GM21529 (cell line): ENCODE measurements around the gene CBL.

Experiments
- ATAC-seq: cut with Tn5 transposase; IDR thresholded peaks from one replicate; pipeline ENCODE4 v1.9.1; 2021; ENCODE audit not compliant: unreplicated experiment

The CBL gene

GRCh38 chr11:119342362-119343130 lies 136.4 kb downstream of the CBL start:
- no peak for ATAC-seq

DNA sequence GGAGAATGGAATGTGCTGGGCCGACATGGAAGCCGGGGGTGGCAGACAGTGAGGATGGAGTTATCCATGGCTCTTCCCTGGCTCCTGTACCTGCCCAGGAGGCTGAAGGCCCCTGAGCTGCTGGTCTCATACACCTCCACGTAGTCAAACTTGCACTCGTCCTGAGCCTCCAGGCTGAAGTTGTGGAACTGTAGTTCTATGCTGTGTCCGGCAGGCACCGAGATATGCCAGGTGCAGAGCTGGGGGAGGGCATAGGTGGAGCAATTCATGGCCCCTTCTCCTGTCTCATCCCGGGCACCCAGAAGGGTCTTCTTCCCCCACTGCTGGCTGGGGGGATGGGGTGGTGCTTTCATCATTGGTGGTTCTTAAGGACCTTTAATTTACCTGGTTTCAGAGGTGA lies 137.6 kb downstream of the CBL start:
- ATAC-seq, result no peak

DNA sequence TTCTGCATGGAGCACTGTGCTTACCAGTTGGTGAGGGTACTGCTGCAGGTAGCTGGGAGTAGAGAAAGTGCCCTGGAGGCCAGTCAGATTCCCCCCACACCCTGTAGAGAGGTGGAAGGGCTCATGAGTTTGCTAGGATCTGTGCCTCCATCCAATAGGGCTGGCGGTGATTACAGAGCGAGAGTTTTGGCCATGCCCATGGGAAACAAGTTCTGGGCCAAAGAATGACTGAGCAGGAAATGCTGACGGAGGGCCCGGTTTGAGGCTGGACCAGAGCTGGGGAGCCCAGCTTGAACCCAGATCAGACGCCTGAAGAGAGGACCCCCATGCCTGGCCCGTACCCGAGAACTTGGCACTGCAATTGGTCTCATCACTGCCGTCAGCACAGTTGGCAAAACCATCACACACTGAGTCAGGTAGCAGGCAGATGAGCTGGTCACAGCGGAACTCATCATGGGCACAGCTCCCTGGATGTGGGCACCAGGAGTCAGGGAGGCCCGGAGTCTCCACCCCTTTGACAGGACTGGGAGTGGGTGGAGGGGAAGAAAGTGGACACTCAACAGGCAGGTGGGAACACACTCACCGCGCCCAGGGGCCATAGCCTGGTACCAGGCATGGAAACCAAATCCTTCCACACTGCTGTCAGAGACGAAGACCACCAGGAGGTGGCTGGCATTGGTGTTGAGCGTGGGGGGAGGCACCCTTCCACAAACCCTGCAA lies 138.3 kb downstream of the CBL start:
- no peak for ATAC-seq

GRCh38 chr11:119345685-119346084 lies 139.5 kb downstream of the CBL start:
- ATAC-seq, result no peak

DNA sequence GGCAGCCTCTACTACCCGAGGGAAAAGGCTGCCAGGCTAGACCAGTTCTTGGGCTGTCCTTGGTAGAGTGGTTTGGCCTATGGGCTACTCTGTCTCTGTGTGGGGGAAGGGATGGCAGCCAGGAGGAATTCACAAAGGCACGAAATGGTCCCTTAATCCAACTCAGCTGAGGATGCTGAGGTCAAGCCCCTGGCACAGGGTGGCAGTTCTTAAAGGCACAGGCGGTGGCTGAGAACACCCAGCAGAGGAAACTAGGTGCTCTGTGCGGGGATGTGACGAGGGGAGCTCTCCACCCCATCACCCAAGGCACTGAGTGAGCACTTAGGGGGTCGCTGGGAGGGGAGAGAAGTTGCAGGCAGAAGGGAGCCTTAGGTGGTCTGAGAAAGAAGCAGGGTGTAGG lies 140.5 kb downstream of the CBL start, which contains the start of gene MFRP:
Gene MFRP (minus strand): TSS at position 101 of the 400 bp plus-strand sequence. CDS start 192 bp downstream, outside the sequence.
- ATAC-seq, result no peak

DNA sequence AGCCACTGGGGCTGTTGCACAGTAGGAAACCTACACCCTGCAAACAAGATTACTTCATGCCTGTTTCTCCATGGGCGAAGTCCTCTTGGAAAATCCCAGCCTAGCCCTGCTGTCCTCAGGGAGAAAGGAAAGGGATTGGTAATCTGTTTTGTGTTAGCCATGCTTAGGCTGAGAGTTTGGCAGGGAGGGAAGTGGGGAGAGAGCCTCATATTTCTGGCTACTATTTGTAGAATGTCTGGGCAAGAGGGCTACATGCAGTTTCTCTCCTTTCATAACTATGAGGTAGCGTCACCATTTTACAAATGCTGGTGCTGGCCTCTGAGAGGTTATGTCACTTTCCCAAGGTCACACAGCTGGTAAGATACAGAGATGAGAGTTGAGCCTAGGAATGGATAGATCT lies 141.1 kb downstream of the CBL start:
- no peak for ATAC-seq

GRCh38 chr11:119347940-119348605 lies 141.9 kb downstream of the CBL start:
- no peak for ATAC-seq

DNA sequence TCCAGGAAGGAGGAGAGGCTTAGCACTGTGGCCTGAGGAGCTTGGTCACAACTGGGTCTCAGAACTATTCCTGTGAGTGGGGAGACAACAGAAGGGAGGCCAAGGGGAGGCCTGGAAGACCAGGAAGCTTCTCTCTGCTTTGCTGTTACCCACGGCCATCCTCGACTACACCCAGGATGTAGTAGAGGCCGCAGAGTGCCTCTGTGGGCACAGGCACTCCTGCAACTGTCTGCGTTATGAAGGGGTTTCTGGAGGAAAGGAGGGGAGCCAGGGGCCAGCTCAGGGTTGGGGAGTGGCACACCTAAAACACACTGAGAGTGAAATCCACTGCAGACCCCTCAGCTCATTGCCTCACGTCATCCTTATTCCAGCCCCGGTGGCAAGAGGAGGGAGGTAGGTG lies 144.2 kb downstream of the CBL start:
- no peak for ATAC-seq

GRCh38 chr11:119351232-119351631 lies 145.1 kb downstream of the CBL start:
- ATAC-seq, result no peak

DNA sequence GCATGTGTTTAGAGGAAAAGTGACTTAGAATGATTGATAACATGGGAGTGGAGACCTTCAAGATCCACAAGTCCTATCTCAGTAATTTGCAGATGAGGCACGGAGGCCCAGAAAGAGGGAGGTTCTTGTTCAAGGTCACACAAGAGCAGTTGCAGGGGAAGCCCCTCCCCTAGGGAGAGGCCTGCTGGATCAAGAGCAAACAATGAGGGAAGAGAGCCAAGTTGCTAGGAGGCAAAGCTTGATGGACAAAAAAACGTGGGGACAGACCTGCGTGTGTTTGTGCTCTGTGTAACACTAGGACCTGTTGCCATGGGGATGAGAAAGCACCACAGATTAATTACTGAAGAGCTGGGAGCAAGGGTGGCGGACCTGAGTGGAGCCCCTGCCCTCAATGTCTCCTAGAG lies 146.7 kb downstream of the CBL start:
- no peak for ATAC-seq

DNA sequence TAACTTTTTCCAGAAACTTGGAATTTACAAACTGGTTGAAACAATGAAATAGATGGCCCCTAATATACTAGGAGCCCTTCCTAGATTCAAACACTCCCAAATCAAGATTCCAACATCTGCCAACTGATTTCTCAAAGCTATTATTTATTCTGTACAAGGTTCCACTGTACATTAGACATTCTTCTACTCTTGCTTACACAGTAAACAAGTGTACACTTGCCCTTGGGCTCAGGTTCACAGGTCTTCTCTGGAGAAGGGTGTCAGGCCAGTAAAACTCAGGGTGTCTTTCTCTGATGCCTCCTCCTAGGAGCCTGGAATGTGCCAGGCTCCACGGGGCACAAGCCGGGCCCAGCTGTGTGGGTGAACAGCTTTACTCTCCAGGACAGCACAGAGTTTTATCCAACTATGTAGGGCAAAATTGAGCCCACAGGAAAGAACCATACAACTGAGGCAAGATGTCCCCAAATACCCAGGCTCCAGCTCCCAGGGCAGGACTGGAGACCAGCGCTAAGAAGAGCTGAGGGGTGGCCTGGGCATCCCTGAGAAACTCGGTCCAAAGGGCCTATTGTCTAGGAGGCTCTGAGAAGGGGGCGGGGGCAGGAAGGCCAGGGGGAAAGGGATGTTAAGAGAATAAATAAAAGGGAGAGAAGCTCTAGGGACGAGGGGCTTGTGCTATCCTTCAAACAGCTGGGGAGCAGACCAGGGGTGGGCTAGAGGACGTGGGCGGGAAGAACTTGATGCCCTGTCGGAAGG lies 149.1 kb downstream of the CBL start:
- no peak for ATAC-seq

DNA sequence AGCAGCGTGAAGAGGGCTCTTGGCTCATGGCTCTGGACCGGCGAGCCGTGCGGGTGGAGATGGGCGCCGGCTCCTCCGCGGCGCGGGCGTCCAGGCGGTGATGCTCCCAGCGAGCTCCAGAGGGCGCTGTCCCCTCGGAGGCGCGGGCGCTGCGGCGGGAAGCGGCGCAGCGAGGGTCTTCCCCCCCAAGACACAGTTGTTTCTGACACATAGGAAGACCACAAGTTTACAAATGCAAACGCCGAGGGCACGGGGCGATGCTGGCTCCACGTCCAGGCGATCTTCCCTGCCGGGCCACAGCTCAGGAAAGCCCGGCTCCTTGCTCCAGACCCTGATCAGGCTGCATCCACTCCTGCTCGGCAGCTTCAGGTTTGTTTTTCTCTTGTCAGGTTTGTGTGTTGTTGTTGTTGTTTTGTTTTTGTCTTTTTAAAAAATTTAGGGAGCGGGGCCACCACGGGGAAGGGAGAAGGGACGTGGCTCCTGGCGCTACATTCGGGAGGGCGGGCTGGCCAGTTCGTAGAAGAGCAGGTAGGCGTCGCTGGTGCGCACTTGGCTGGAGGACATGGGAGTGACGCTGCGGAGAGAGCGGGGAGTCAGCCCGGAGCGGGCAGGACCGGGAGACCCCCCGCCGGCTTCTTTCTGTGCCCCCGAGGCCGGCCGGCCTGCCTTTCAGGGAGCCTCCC lies 150.4 kb downstream of the CBL start:
- peak; percentile 78 for ATAC-seq

DNA sequence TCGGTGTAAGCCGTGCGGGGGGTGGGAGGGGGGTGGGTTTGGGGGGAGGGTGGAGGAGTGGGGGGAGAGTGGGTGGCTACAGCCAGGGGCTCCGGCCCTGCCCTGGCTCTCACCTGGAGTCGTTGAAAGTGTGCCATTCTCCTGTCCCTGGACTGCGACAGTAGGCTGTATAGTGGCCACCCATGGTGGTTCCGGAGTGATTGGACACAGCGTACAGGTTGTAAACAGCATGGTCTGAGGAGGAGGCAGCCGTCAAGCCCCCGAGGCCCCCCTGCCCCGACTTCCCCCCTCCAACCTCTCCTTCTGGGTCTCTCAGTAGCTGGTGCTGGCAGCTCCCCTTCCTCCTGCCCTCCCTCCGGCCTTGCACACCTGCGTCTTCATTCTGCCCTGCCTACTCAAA lies 150.9 kb downstream of the CBL start:
- no peak for ATAC-seq
